SU-DHL-6 (cell line): Measurements from ENCODE around the gene BMP7.

Source experiments
- EZH2phosphoT487 ChIP-seq: fragments of 200-600 bp; sonication (generic), shearing (Covaris generic); conservative IDR thresholded peaks from 2 replicates; pipeline ENCODE4 v1.6.1; 2018; ENCODE audit warnings: mild to moderate bottlenecking, antibody characterized with exemption, low read length, moderate library complexity, mixed read lengths
- TF ChIP-seq, protein P1 (sequence below): fragments of 200-600 bp; sonication (generic); IDR thresholded peaks from one replicate; pipeline ENCODE4 v1.5.1; 2017; ENCODE audit warnings: antibody characterized with exemption, mild to moderate bottlenecking, low read length, moderate library complexity; ENCODE audit not compliant: insufficient read depth, poor library complexity, severe bottlenecking

GRCh38 chr20:57178582-57179111 is 87.8 kb downstream of the BMP7 start:
- TF ChIP-seq, protein P1, sequence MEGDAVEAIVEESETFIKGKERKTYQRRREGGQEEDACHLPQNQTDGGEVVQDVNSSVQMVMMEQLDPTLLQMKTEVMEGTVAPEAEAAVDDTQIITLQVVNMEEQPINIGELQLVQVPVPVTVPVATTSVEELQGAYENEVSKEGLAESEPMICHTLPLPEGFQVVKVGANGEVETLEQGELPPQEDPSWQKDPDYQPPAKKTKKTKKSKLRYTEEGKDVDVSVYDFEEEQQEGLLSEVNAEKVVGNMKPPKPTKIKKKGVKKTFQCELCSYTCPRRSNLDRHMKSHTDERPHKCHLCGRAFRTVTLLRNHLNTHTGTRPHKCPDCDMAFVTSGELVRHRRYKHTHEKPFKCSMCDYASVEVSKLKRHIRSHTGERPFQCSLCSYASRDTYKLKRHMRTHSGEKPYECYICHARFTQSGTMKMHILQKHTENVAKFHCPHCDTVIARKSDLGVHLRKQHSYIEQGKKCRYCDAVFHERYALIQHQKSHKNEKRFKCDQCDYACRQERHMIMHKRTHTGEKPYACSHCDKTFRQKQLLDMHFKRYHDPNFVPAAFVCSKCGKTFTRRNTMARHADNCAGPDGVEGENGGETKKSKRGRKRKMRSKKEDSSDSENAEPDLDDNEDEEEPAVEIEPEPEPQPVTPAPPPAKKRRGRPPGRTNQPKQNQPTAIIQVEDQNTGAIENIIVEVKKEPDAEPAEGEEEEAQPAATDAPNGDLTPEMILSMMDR: no peak
- no peak for TF ChIP-seq EZH2phosphoT487
